Activated CD4-positive, alpha-beta T cell treated with anti-CD3 and anti-CD28 coated beads, Interleukin-2, Interleukin-6, amounts not matched to agents 100 ng/mL and 50 ng/mL, durations not matched to agents 16 hours and 8 hours (primary cell): ENCODE measurements around the gene SLC6A3.
"Not testable (repeated sequence)": the region's sequence is repeated elsewhere in the genome, so short reads cannot be mapped to it uniquely, and the experiment has no call there.

Experiments
- DNase-seq: peaks from one replicate; pipeline ENCODE4 v3.0.0-alpha.2; 2020

Gene SLC6A3

GRCh38 chr5:1385395-1386273 is 59.6 kb downstream of the SLC6A3 start:
- DNase-seq = peak; percentile 85

- DNase-seq = no peak
These were observed 60.7 kb downstream of the SLC6A3 start for GRCh38 chr5:1384521-1384920.

GRCh38 chr5:1383886-1384401 is 61.3 kb downstream of the SLC6A3 start:
- DNase-seq = no peak

- no peak for DNase-seq
These were observed 61.9 kb downstream of the SLC6A3 start for GRCh38 chr5:1383344-1383743.

- DNase-seq = no peak
These were observed 63.0 kb downstream of the SLC6A3 start for GRCh38 chr5:1382248-1382700.

GRCh38 chr5:1381370-1382247 is 63.6 kb downstream of the SLC6A3 start:
- no peak for DNase-seq

GRCh38 chr5:1380910-1381309 is 64.3 kb downstream of the SLC6A3 start:
- no peak for DNase-seq

GRCh38 chr5:1380011-1380817 is 65.0 kb downstream of the SLC6A3 start:
- DNase-seq = peak; percentile 60

GRCh38 chr5:1378866-1379659 is 66.2 kb downstream of the SLC6A3 start:
- DNase-seq = no peak

GRCh38 chr5:1378096-1378495 is 67.1 kb downstream of the SLC6A3 start:
- DNase-seq = no peak

GRCh38 chr5:1376981-1377380 is 68.3 kb downstream of the SLC6A3 start:
- DNase-seq = no peak

- no peak for DNase-seq
These were observed 69.1 kb downstream of the SLC6A3 start for GRCh38 chr5:1375871-1376810.

- DNase-seq = no peak
These were observed 70.6 kb downstream of the SLC6A3 start for GRCh38 chr5:1374679-1375055.

GRCh38 chr5:1374030-1374678 is 71.1 kb downstream of the SLC6A3 start:
- DNase-seq = no peak

- not testable (repeated sequence) for DNase-seq
These were observed 73.3 kb downstream of the SLC6A3 start for GRCh38 chr5:1371972-1372342.

GRCh38 chr5:1371218-1371971 is 73.8 kb downstream of the SLC6A3 start:
- no peak for DNase-seq

GRCh38 chr5:1370006-1370405 is 75.2 kb downstream of the SLC6A3 start:
- no peak for DNase-seq

GRCh38 chr5:1368756-1369155 is 76.5 kb downstream of the SLC6A3 start:
- DNase-seq = no peak

- no peak for DNase-seq
These were observed 77.0 kb downstream of the SLC6A3 start for GRCh38 chr5:1368236-1368635.
